PC-3 (cell line): ENCODE results near the gene CTPS1. TPM values are rescaled to one million over a fixed set of nuclear protein-coding genes. Genes with fewer than 3 reads are reported as not detected.

Experiments used
- ATAC-seq: fragments of 200-7000 bp; cut with Tn5 transposase; 2 replicates; pipeline ENCODE4 v1.9.1; 2020; ENCODE audit warnings: mild to moderate bottlenecking, moderate library complexity
- BruUV-seq: library from RNA; stranded (reverse); fragments of 400-500 nt; replicated peaks from 2 replicates; lab custom pipeline; 2021; lab: Mats Ljungman, UMichigan
- CTCF ChIA-PET: fragments of 300-600 bp; sonication (Branson Sonifier 250); formaldehyde crosslinking; loops from one replicate; lab custom pipeline; 2022; ENCODE audit warnings: antibody characterized with exemption; lab: Charles Lee
- POLR2A ChIA-PET: fragments of 300-600 bp; sonication (Branson Sonifier 250); formaldehyde crosslinking; loops from one replicate; lab custom pipeline; 2022; ENCODE audit warnings: antibody characterized with exemption; ENCODE audit not compliant: unreplicated experiment; lab: Charles Lee
- DNase-seq: peaks from one replicate; pipeline ENCODE4 v3.0.0-alpha.2; 2015
- H2AFZ ChIP-seq: fragments of 300-600 bp; sonication (generic); 2 replicates; pipeline ENCODE4 v1.6.0; 2016; ENCODE audit warnings: antibody characterized with exemption, low read length
- H3F3A ChIP-seq: fragments of 300-600 bp; sonication (generic); one replicate; pipeline ENCODE4 v1.6.0; 2017; ENCODE audit warnings: antibody characterized with exemption, low read length, control low read depth, mild to moderate bottlenecking; ENCODE audit not compliant: unreplicated experiment
- H3K27ac ChIP-seq: fragments of 300-600 bp; sonication (generic); 2 replicates; pipeline ENCODE4 v1.5.1; 2016; ENCODE audit warnings: mild to moderate bottlenecking, low read length
- H3K27me3 ChIP-seq: fragments of 300-600 bp; sonication (generic); 2 replicates; pipeline ENCODE4 v1.6.1; 2016; ENCODE audit warnings: low read length, mixed read lengths
- H3K36me3 ChIP-seq: fragments of 300-600 bp; sonication (generic); 2 replicates; pipeline ENCODE4 v1.6.1; 2016; ENCODE audit warnings: low read depth, mixed run types, low read length, mixed read lengths
- H3K4me1 ChIP-seq: fragments of 300-600 bp; sonication (generic); 2 replicates; pipeline ENCODE4 v1.5.1; 2016; ENCODE audit warnings: low read length; ENCODE audit not compliant: insufficient read depth
- H3K4me2 ChIP-seq: fragments of 300-600 bp; sonication (generic); 2 replicates; pipeline ENCODE4 v1.6.0; 2016; ENCODE audit warnings: low read length
- H3K4me3 ChIP-seq: fragments of 300-600 bp; sonication (generic); 2 replicates; pipeline ENCODE4 v1.5.1; 2016; ENCODE audit warnings: mild to moderate bottlenecking, low read length, mixed read lengths
- H3K79me2 ChIP-seq: fragments of 300-600 bp; sonication (generic); 2 replicates; pipeline ENCODE4 v1.6.1; 2017; ENCODE audit warnings: low read length, mixed read lengths
- H3K9ac ChIP-seq: fragments of 300-600 bp; sonication (generic); 2 replicates; pipeline ENCODE4 v1.6.0; 2016; ENCODE audit warnings: mild to moderate bottlenecking, low read length
- H3K9me2 ChIP-seq: fragments of 300-600 bp; sonication (generic); replicated peaks from 2 replicates; pipeline ENCODE4 v1.6.1; 2016; ENCODE audit warnings: mixed run types, low read length, mixed read lengths
- H3K9me3 ChIP-seq: fragments of 300-600 bp; sonication (generic); 2 replicates; pipeline ENCODE4 v1.6.1; 2016; ENCODE audit warnings: low read length, mixed read lengths
- H4K20me1 ChIP-seq: fragments of 300-600 bp; sonication (generic); 2 replicates; pipeline ENCODE4 v1.6.1; 2016; ENCODE audit warnings: low read length, mixed read lengths
- CTCF ChIP-seq: fragments of 300-600 bp; sonication (generic); conservative IDR thresholded peaks from 2 replicates; pipeline ENCODE4 v1.5.1; 2017; ENCODE audit warnings: antibody characterized with exemption, low read depth, mild to moderate bottlenecking, low read length
- EZH2 ChIP-seq: fragments of 300-600 bp; sonication (generic); IDR thresholded peaks from one replicate; pipeline ENCODE4 v1.6.1; 2017; ENCODE audit warnings: antibody characterized with exemption, mild to moderate bottlenecking, low read length; ENCODE audit not compliant: unreplicated experiment
- EZH2phosphoT487 ChIP-seq: fragments of 300-600 bp; sonication (generic); IDR thresholded peaks from 2 replicates; pipeline ENCODE4 v1.6.1; 2018; ENCODE audit warnings: mild to moderate bottlenecking, antibody characterized with exemption, low read length, borderline replicate concordance
- intact Hi-C: fragments of 100-400 bp; cut with micrococcal nuclease; formaldehyde crosslinking; loops from 2 replicates; pipeline ENCODE4 v1.9.0; 2023
- total RNA-seq: library from RNA; depleted of rRNA; stranded (reverse); fragments of >200 nt; gene quantifications from 2 replicates; pipeline ENCODE4 v1.2.3, GENCODE V29; 2014

Gene CTPS1
- total RNA-seq, 1 experiment from 2014 or later, result 63.4 TPM

DNA sequence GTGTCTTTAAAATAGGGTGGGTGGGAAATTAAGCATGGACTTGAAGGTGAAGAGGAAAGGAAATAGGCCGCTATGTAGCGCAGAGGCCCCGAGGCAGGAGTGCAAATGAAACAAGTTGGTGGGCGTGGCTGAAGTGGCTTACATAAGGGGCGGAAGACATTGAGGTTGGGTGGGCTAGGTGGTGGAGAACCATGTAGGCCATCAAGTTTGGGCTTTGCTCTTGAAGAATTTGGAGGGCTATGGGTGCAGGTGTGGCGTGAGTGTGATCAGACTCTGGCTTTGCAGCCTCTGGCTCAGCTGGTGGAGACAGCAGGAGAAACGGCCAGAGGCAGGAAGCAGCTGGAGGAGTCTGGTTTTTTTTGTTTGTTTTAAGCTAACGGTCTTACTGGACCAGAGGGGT lies 35.4 kb downstream of the CTPS1 start:
- DNase-seq, result no peak
- ATAC-seq, result no peak
- ChIA-PET POLR2A (interaction anchor here (0.6 to 0.7 kb wide), 2 partner anchors 71 to 146 kb away, joined by 3 to 4 read pairs; no protein-coding TSS in a partner anchor), CTCF (no interaction called here)
- Histone ChIP-seq H3K4me3 (no peak overlapping the region), H3K79me2 (no peaks in the 10 kb centered on the region), H3K9me2 (no peaks in the 10 kb centered on the region), H4K20me1 (no peaks in the 10 kb centered on the region), H3K27me3 (no peaks in the 10 kb centered on the region), H3F3A (no peaks in the 10 kb centered on the region), H3K9me3 (no peaks in the 10 kb centered on the region), H3K36me3 (peaks cover 45% of the 10 kb centered on the region), H3K27ac (no peak overlapping the region), H3K4me1 (no peaks in the 10 kb centered on the region), H3K9ac (no peak overlapping the region), H3K4me2 (no peak overlapping the region), H2AFZ (no peak overlapping the region)
- intact Hi-C loops, result no loop called here
- TF ChIP-seq EZH2phosphoT487, result no peak
- TF ChIP-seq CTCF, result no peak
- TF ChIP-seq EZH2, result no peak
- no TSS peak for BruUV-seq

DNA sequence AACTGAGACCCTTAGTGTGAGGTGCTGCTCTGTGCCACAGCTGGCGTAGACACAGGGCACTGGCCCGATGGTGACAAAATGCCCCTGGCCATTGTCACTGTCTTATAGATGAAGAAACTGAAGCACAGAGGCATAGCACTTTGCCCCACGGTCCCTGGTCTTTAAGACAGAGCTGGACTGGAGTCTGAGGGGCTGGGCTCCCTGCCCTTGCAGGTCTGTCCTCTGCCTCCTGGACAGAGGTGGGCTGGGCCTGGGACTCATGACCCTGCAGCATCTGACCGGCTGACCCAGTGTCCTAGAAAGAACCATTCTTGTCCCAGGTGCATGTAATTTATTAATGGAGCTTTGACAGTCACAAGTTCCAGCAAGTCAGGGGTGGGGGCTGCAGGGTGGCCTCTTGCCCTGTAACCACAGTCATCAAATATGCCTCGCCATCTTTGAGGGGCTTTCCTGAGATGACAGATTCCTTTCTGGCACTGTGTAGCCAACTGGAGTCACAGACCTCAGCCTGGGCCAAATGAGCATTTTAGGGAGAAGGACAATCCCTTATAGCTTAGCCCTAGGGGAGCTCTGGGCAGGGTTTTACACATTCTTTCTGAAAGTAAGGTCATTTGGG lies 35.9 kb downstream of the CTPS1 start:
- POLR2A ChIA-PET, result interaction anchor here (0.6 to 0.7 kb wide), 2 partner anchors 71 to 145 kb away, joined by 3 to 4 read pairs; no protein-coding TSS in a partner anchor
- Histone ChIP-seq H3F3A (no peaks in the 10 kb centered on the region), H2AFZ (no peak overlapping the region), H3K4me1 (no peaks in the 10 kb centered on the region), H3K27ac (no peak overlapping the region), H3K79me2 (no peaks in the 10 kb centered on the region), H3K9me3 (no peaks in the 10 kb centered on the region), H4K20me1 (no peaks in the 10 kb centered on the region), H3K36me3 (peaks cover 40% of the 10 kb centered on the region), H3K27me3 (no peaks in the 10 kb centered on the region), H3K9me2 (no peaks in the 10 kb centered on the region), H3K4me3 (no peak overlapping the region), H3K9ac (no peak overlapping the region), H3K4me2 (no peak overlapping the region)
- no TSS peak for BruUV-seq
- DNase-seq, result no peak
- ATAC-seq, result no peak
- intact Hi-C loops, result no loop called here
- no peak for TF ChIP-seq EZH2phosphoT487
- TF ChIP-seq EZH2, result no peak
- TF ChIP-seq CTCF, result no peak
- CTCF ChIA-PET, result no interaction called here

DNA sequence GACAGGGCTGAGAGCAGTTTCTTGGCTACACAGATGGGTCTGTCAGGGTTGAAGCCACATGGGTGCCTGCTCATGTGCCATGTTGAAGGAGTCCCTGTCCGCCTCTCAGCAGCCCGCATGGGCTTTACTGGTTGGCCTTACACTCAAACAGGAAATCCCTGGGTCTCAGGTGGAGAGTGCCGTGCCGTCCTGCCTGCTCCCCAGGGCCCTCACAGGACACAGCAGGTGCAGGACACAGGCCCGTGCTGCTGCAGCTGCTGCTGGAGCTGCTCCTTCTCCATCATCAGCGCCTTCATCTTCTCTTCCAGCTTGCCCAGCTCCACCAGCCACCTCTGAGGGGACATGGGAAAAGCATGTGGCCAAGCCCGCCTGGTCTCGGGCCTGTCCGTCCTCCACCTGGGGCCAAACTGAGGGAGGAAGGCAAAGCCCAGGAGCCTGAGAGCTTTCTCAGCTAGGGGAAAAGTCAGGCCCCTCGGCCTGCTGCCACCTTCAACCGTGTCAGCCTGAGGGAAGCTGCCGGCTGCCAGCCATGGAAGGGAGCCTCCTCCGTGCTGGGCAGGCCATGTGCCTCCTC lies 36.5 kb downstream of the CTPS1 start:
- DNase-seq, result no peak
- Histone ChIP-seq H2AFZ (no peak overlapping the region), H3K36me3 (peaks cover 34% of the 10 kb centered on the region), H3K79me2 (no peaks in the 10 kb centered on the region), H3K4me3 (no peak overlapping the region), H3K9ac (no peak overlapping the region), H3F3A (no peaks in the 10 kb centered on the region), H4K20me1 (no peaks in the 10 kb centered on the region), H3K9me3 (no peaks in the 10 kb centered on the region), H3K9me2 (no peaks in the 10 kb centered on the region), H3K27me3 (no peaks in the 10 kb centered on the region), H3K4me1 (no peaks in the 10 kb centered on the region), H3K27ac (no peak overlapping the region), H3K4me2 (no peak overlapping the region)
- CTCF ChIA-PET, result no interaction called here
- no TSS peak for BruUV-seq
- intact Hi-C loops, result no loop called here
- TF ChIP-seq EZH2phosphoT487 (no peak), EZH2 (no peak), CTCF (no peak)
- no peak for ATAC-seq
- POLR2A ChIA-PET, result no interaction called here
